GM21447 (cell line): ENCODE measurements around the gene RPL31.

Source experiments
- ATAC-seq: cut with Tn5 transposase; IDR thresholded peaks from one replicate; pipeline ENCODE4 v1.9.1; 2021; ENCODE audit not compliant: unreplicated experiment

RPL31 gene

DNA sequence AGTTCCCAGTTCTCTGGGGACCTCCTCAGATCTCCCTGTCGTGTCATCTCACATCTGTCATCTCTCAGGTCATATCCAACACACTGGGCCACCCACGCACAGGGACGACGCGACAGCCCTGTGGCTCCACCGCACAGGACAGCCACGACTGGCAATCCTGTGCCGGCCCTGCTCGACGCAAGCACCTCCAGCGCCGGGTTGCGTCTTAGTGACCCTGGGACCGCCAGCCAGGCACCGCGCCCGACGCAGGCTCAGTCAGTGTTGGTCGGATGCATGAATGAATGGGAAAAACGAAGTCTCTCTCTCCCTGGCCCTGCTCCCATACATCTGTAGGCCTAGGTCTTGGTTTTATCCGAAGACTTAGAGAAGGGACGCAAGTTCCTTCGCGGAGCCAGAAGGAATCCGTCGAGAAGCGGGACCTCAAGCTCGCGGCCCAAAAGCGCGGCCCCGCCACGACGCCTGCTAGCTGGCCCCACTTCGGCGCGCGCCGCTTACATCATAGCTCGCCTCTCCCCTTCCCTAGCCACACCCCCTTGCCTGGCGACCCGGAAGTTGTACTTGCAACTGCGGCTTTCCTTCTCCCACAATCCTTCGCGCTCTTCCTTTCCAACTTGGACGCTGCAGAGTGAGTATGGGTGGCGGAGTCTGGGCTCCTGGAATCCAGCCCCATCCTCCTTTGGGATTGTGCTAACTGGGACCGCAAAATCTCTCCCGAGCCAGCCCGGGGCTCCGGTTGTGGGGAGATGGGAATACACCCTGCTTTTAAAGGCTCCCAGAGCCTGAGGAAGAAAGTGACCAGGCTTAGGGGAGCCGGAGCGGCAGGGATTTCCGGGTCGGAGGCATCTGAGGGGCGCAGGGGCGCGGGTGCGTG lies at the start of gene RPL31:
RPL31 (plus strand) TSS at position 599 of the 871 bp plus-strand sequence. CDS start 413 bp downstream, outside the sequence.
- ATAC-seq = peak; percentile 94

DNA sequence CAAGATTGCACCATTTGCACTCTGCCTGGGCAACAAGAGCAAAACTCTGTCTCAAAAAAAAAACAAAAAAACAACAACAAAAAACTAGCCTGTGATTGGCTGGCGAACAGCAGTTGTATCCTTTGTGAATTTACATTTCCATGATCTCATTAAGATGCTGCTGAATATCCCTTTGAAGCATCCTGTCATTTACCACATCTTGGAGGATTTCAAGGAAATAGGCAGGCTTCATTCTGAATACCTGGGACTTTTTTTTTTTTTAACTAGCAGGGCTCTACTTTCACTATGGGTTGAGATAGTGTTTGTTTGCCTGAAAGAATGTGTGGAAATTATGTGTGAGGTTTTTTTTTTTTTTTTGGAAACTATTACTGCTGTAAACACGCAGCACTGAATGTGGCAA lies 49.6 kb upstream of the RPL31 start:
- ATAC-seq = no peak

DNA sequence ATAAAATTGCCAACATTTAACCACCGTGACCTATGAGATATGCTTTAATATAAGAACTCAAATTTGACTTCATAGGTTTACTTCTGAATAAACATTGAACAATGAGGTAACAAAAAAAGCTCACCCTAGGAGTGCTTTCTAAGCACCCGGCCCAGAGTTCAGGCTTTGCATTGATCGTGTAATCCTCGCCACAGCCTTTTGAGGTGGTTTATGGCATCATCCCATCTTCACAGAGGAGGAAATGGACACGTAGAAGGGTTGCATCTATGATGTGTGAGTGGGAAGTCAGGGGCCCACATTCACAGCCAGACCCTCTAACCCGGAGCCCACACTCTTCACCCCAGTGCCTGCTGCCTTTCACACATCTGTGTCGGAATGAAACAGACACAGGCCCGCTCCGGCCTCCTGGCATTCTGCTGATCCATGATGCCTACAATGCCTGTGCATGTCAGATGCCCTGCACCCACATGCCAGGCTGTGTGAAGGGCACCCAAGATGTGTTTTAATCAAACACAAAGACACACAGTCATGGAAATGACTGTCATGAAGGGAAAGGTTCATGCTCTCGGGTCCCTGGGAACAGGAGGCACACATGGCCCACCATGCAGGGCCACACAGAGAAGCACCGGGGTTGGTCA lies 48.6 kb upstream of the RPL31 start:
- ATAC-seq = no peak

DNA sequence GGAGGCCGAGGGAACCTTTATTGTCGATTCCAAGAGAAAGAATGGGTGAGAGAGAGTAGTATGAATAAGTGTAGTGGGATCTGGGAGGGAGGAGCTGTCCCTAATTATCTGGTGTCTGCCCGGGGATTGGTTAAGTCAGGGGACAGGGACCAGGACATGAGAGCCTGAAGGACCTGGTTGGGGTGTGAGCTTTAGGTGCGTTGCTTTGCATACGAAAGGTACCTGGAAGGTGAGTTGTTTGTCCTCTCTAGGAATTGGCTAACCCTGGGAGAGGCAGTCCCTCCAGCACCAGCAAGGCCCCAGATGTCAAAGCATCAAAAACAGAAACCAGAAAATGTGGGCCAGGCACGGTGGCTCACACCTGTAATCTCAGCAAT lies 48.1 kb upstream of the RPL31 start:
- no peak for ATAC-seq

DNA sequence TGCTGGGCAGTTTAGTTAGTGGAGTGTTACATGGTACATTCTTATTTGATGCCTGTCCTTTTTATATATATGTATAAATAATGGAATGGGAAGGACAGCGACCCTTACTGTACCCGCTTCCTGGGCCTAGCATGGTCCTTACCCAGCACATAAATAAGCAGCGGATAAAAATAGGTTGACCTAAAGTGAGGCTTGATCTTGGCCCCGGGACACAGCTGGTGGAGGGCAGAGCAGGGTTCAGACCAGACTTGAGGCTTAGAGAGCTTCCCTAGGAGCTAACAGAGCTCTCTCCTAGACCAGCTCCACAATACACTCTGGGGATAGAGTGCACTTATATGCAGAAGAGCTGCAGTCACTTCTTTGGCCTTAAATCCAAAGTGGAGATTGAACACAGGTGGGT lies 46.9 kb upstream of the RPL31 start:
- no peak for ATAC-seq

DNA sequence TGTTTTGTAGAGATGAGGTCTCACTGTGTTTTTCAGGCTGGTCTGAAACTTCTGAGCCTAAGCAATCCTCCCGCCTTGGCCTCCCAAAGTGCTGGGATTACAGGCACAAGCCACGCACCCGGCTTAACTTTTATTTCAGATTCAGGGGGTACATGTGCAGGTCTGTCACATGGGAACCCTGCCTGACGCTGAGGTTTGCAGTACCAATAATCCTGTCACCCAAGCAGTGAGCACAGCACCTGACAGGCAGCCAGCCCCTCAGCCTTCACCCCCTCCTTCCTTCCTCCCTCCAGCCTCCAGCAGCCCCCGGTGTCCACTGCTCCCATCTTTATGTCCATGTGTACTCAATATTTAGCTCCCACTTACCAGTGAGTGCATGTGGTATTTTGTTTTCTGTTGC lies 46.0 kb upstream of the RPL31 start:
- no peak for ATAC-seq

DNA sequence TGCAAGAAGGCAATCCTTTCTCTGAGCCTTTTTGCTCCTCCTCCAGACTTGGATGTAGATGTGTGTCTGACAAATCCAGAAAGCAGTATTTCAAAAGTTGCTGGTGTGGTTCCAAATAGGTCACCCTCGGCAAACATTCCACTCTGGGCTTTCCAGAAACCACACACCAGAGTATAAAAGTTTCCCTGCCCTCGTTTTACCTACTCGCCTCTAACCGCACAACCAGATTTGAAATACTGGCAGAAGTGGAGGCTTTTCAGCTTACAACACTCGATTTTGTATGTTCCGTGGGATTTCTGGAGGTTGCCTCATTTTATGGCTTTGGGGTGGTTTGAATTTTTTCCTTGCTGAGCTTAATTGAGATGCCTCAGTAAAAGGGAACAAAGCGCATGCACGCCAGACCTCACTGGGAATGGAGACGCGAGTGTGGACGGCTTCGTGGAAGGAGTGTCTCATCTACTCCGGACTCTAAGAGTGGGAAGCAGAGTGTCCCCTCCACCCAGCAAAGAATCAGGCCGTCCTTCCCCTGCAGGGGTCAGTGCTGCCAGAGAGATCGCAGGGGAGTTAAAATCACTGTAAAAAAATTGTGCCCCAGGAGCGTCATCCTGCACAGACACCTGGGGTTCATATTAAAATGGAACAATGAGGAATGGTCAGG lies 44.0 kb upstream of the RPL31 start:
- ATAC-seq = no peak

DNA sequence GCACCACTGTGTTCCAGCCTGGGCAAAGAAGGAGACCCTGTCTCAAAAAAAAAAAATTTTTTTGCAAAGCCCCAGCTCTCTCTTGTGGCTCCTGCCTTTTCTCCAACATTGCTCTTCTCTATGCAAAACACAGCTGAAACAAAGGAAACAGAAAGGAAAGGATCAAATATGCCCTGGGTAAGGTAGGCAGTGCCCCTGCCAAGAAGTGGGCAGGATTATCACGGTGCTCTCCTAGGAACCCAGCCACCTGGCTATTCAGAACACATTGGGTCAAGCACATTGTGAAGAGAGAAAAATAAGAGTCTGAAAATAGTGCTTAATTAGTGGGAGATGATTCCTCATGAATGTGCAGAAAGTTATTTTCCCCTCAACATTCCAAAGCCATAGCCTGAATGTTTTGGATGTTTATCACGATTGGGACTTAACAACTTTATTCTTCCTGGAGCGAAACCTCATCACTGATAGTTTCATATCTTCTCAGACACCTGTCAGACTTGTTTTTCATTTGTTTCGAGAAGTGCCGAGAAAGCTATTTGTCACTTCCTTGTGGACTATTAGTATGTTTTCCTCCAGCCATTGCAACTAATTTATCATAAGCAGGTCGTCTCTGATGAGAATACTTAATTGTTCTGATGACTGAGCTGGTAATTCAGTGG lies 42.7 kb upstream of the RPL31 start:
- no peak for ATAC-seq

DNA sequence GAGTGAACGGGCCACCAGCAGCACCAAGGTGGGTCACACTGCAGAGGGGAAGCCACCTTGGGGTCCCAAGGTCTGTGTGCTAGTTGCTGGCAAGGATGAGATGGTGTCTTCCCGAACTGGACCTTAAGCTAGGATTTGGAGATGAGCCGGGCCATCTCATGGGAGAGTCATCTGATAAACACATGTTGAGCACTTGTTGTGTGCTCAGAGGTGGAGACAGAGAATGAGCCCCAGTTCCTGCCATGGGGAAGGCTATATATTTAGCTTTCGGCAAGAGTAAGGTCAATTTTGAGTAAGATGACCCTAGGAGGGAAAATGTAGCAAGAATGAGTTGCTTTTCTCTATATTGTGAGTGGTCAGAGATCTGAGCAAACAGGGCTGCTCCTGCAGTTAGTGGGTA lies 41.4 kb upstream of the RPL31 start:
- no peak for ATAC-seq

DNA sequence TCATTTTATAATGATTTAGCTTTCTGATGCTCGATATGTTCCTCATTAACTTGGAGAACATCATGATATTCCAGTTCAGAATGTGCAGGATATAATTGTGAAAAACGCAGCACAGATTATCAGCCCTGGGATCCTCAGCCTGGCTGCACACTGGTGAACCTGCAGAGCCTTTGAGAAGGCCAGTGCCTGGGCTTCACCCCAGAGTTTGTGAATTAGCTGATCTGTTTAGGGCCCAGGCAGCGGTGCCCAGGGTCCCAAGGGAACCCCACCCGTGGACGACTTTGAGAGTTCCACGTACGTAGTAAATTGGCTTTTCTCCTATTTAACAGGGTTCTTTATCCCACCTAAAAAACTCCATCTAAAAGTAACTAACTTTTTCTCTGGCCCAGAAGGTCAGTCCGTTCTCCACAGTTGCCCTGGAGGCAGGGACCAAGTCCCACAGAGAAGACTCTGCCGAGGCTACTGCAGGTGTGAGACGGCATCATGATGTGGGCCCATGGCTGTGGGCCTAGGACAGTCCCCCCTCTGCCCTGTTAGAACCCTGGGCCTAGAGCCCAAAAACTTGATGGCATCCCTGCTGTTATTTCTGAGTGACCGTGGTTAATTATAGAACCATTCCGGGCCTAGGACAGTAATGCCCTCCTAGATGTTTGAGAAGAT lies 39.6 kb upstream of the RPL31 start:
- ATAC-seq = no peak

DNA sequence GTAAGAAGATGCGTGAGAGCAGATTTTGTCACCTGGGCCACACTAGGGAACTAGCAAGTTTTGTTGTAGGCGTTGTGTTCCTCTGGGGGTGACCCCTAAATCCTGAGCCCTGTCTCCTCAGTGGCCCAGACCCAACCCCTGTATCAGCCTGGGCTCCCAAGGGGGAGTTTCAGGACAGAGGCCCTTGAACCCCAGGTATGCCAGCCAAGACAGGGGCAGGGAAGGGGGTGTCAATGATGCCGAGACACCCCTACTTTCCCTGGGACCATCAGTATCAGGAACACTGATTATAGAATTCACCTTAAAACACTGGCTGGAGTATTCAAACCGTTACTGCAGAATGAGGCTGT lies 39.1 kb upstream of the RPL31 start:
- ATAC-seq = no peak

DNA sequence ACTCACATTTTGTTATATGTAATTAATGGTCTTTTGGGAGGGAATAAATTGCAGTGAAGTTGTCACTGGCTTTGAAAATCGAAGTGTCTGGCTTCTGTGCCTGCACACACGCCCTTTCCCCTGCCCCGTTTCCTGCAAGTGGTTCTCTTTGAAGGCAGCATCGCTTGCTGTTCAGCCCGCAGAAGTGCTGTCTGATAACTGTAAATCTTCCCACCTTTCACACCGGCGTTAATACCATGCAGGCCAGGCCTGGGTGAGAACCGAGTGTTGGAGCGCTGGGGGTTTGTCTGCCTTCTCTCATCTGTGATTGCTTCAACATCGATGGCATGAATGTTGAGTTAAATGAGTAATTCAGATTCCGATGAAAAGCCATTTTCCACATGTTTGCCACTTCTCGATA lies 37.9 kb upstream of the RPL31 start:
- ATAC-seq = no peak

DNA sequence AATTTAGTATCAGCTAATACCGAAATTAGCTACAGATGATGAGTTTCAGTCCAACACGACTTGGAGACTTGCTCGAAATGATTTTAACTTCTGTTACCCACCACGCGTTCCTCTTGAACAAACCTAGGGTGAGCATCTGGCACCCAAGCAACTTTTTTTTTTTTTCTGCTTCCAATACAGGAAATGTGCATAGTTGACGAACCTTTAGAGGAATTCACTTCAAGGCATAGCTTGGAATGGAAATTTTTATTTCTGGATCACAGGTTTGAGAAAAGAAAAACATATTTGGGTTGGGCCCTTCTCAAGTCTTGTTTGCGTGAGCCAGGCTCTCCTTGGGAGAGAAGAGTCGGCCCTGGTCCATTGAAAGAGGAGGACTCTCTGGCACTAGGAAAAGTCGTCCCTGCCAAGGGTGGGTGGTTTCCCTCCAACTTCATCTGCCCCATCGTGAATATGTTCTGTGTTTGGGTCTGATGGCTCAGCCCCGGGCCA lies 37.4 kb upstream of the RPL31 start:
- ATAC-seq = no peak

DNA sequence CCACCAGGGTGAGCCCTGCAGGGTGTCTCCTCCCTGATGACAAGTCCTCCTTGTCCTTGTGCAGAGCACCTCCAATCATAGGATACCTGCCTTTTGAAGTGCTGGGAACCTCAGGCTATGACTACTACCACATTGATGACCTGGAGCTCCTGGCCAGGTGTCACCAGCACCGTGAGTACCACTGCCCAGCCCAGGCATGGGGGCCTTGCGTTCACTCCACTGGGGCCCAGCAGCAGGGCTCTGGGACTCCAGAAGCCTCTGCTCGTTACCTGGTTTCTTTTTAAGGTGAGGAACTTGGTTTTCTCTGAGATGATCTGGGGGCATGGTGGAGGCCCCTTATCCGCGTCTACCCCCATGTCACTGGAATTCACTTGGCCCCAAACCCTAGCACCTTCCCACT lies 36.5 kb upstream of the RPL31 start:
- ATAC-seq = no peak

DNA sequence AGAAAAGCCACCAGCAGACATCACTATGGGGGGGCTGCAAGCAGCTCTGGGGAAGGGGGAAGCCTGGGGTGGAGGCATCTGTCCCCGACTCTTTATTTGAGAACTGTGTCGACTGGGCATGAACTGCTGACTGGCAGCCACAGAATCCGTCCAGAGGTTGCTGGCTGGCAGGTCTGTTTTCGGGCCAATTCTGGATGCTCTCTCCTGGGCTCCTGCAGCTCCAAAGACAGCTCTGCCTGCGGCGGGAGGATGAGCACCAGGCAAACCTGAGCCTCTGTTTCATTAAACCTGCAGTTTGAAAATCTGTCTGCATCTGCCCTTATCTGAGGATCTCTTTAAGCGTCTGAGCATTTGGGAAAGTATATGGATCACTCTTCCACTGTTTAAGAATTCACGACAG lies 34.4 kb upstream of the RPL31 start:
- no peak for ATAC-seq

DNA sequence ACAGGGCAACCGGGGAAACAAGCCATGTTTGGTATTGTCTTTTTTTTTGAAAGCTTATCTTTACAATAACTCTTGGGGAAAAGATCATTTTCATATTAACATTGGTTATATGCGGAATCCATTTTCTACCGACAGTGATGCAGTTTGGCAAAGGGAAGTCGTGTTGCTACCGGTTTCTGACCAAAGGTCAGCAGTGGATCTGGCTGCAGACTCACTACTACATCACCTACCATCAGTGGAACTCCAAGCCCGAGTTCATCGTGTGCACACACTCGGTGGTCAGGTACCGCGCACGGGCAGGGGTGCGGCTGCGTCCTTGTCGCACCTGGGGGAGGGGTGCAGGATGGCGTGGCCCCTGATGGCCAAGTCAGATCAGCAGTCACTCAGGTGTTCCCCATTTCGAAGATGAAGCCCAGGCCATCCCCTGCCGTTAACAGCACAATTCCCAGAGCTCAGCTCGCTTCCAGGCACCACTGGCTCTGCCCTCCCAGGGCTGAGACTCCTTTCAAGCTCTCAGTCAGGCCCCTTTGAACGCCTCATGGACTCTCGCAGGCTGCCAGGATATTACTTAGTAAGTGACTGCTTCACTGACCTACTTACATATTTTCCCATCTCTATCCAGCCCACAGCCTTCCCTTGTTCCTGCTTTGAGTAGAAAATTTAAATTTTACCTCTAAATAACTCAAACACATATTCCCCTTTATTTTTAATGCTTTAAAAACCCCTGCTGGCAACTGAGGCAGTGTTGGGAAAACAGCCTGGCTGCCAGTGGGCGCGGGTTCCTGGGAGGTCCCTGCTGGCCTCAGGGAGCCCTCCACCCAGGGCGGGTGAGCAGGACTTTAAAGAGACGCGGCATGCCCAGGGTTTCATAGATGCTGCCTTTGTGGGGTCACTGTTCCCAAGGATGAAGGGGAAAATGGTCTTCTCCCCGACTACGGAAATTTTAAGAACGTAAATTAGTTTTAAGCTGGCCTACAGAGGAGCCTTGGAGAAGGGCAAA lies 33.6 kb upstream of the RPL31 start:
- no peak for ATAC-seq

DNA sequence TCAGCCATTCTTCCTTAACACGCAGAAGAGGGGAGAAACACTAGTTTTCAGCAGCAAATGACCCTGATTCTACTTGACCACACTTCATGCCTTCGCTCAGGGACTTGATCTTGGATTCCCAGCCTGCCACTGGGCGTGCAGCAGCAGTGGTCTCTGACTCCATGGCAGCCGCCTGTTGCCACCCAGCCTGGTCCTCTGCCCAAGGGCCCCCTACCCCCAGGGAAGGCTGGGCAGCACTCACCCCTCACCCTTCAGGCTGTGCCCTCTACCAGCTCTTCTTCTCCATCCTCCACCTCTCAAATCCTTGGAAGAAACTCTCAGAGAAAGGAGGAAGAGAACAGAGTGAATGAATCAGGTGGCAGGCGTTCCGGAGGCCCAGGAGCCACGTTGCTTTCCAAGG lies 32.1 kb upstream of the RPL31 start:
- ATAC-seq = no peak

DNA sequence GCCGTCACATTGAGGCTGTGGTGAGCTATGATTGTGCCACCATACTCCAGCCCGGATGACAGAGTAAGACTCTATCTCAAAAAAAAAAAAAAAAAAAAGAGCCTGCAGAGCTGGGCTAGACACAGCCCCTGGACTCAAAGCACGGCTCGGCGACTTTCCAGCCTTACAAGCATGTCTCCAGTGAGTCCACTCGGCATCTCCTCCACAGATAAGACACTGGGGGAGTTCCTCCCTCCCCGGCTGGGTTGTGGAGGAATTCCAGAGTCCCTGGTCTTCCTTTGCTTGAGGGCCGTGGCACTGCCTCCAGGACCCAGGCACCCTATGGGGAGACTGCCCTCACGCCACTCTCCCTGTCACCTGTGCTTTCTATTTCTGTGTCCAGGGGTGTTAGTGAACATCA lies 30.9 kb upstream of the RPL31 start:
- ATAC-seq = no peak

DNA sequence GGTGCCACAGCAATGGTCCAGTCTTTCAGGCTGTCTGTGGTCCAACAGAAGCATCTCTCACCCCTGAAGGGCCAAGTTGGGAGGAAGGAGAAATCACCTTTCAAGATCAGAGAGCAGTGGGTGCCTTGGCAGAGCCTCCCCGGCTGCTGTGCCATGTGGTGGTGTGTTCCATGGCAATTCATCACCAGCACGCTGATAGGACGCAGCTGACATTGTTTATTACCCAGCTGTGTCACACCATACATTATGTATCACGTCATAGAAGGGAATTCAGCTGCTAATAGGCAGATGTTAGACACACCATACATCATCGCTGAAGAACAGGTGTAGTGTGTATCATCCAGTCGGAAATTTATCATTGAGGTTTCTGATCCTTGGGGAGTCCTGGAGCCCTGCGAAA lies 29.6 kb upstream of the RPL31 start:
- no peak for ATAC-seq
